ENCODE measurements around the gene RBM19. TPM values are rescaled to one million over a fixed set of nuclear protein-coding genes. Genes with fewer than 3 reads are reported as not detected.
"Not testable (repeated sequence)": the region's sequence is repeated elsewhere in the genome, so short reads cannot be mapped to it uniquely, and the experiment has no call there.

The RBM19 gene
- polyA plus RNA-seq, 2 of the 4 experiments (the other 2 are of a cell fraction): 16.0 to 18.6 TPM

GRCh38 chr12:113906411-113907200, 59.5 kb downstream of the RBM19 start:
- CTCF ChIA-PET: interaction anchor here (2.3 kb wide), 1 partner anchor 12 kb away, joined by 7 read pairs; no protein-coding TSS in a partner anchor
- FAIRE-seq (no peak), DNase-seq (ENCODE audit: low read depth in 1 of 2, low spot score in 1 of 2) (no peak), ATAC-seq (no peak)
- no peak overlapping the region for H3K4me2 ChIP-seq
- POLR2A ChIA-PET: no interaction called here
- H3K9me3 ChIP-seq: no peaks in the 10 kb centered on the region
- H3K4me1 ChIP-seq: no peaks in the 10 kb centered on the region
- no peak overlapping the region for H3K4me3 ChIP-seq
- 93% methylated on average over 19 of the region's 19 CpGs for WGBS (ENCODE audit: missing lambda C conversion rate)
- no peak for TF ChIP-seq JUN (IDR thresholded peaks at IDR 0.05)
- no peak for TF ChIP-seq HDAC2 (IDR thresholded peaks at IDR 0.05)
- H3K27ac ChIP-seq: no peak overlapping the region

- H3K9me3 ChIP-seq: no peaks in the 10 kb centered on the region
- TF ChIP-seq ZFP36 (IDR thresholded peaks at IDR 0.05; ENCODE audit: borderline replicate concordance, partially characterized antibody) (peak; percentile 48), HEYL (CRISPR knock-in tag; IDR thresholded peaks at IDR 0.05) (no peak)
- no peak overlapping the region for H3K27ac ChIP-seq
- 72% methylated on average over 4 of the region's 4 CpGs for WGBS (ENCODE audit: missing lambda C conversion rate)
- no peaks in the 10 kb centered on the region for H3K4me1 ChIP-seq
- ChIA-PET POLR2A (no interaction called here), CTCF (no interaction called here)
- no peak for DNase-seq (ENCODE audit: low read depth in 1 of 2, low spot score in 1 of 2)
- H3K4me2 ChIP-seq: no peak overlapping the region
- ATAC-seq: no peak
- FAIRE-seq: no peak
- H3K4me3 ChIP-seq: no peak overlapping the region
These were observed 60.3 kb downstream of the RBM19 start for GRCh38 chr12:113905829-113906228.

GRCh38 chr12:113903381-113903863, 62.7 kb downstream of the RBM19 start:
- Histone ChIP-seq H3K27ac (no peak overlapping the region), H3K4me3 (no peak overlapping the region), H3K4me1 (no peaks in the 10 kb centered on the region), H3K9me3 (no peaks in the 10 kb centered on the region), H3K4me2 (no peak overlapping the region)
- DNase-seq (ENCODE audit: low read depth in 1 of 2, low spot score in 1 of 2): no peak
- POLR2A ChIA-PET: no interaction called here
- ATAC-seq: no peak
- TF ChIP-seq CHD4 (IDR thresholded peaks at IDR 0.05; ENCODE audit: borderline replicate concordance) (no peak), EP300 (IDR thresholded peaks at IDR 0.05) (no peak), JUNB (IDR thresholded peaks at IDR 0.05) (no peak), EHF (CRISPR knock-in tag; IDR thresholded peaks at IDR 0.05) (no peak), HDAC2 (IDR thresholded peaks at IDR 0.05) (no peak), NR3C1 (IDR thresholded peaks at IDR 0.05) (no peak), ZNF302 (CRISPR knock-in tag; IDR thresholded peaks at IDR 0.05) (no peak), JUN (IDR thresholded peaks at IDR 0.05) (no peak), GATA3 (IDR thresholded peaks at IDR 0.05; ENCODE audit: borderline replicate concordance) (no peak), ATOH8 (CRISPR knock-in tag; IDR thresholded peaks at IDR 0.05; ENCODE audit: low read depth) (no peak), TP53 (CRISPR knock-in tag; IDR thresholded peaks at IDR 0.05) (no peak)
- CTCF ChIA-PET: interaction anchor here (1.6 to 3.1 kb wide), 2 partner anchors 9 to 17 kb away, joined by 3 to 15 read pairs; no protein-coding TSS in a partner anchor
- FAIRE-seq: no peak
- 85% methylated on average over 4 of the region's 4 CpGs for WGBS (ENCODE audit: missing lambda C conversion rate)

- CTCF ChIA-PET; H3K4me2 ChIP-seq; POLR2A ChIA-PET; H3K27ac ChIP-seq; FAIRE-seq; H3K9me3 ChIP-seq; DNase-seq (ENCODE audit: low read depth in 1 of 2, low spot score in 1 of 2); H3K4me3 ChIP-seq; ATAC-seq; H3K4me1 ChIP-seq: not testable (repeated sequence)
- 95% methylated on average over 6 of the region's 6 CpGs for WGBS (ENCODE audit: missing lambda C conversion rate)
These were observed 64.8 kb downstream of the RBM19 start for GRCh38 chr12:113901319-113901718.

- no peaks in the 10 kb centered on the region for H3K4me1 ChIP-seq
- H3K27ac ChIP-seq: no peak overlapping the region
- POLR2A ChIA-PET: no interaction called here
- H3K9me3 ChIP-seq: no peaks in the 10 kb centered on the region
- no peak for FAIRE-seq
- no peak overlapping the region for H3K4me2 ChIP-seq
- TF ChIP-seq RAD21 (conservative IDR thresholded peaks at IDR 0.05 in 1 of 2, IDR thresholded peaks at IDR 0.05 in 1 of 2): no peak
- no peak for TF ChIP-seq EHF (CRISPR knock-in tag; IDR thresholded peaks at IDR 0.05)
- H3K4me3 ChIP-seq: no peak overlapping the region
- WGBS (ENCODE audit: missing lambda C conversion rate): 89% methylated on average over 2 of the region's 2 CpGs
- CTCF ChIA-PET: interaction anchor here (0.9 to 1.3 kb wide), 2 partner anchors 9 to 10 kb away, joined by 3 to 4 read pairs; no protein-coding TSS in a partner anchor
- DNase-seq (ENCODE audit: low read depth in 1 of 2, low spot score in 1 of 2): peak in 1 of 2 experiments; percentile 7
- ATAC-seq: no peak
These were observed 65.4 kb downstream of the RBM19 start for GRCh38 chr12:113900716-113901115.

Data from A549 (cell line).